HG02798 (cell line): ENCODE results near the gene CDT1.
"Not testable (repeated sequence)": the region's sequence is repeated elsewhere in the genome, so short reads cannot be mapped to it uniquely, and the experiment has no call there.

Experiments used
- ATAC-seq: cut with Tn5 transposase; IDR thresholded peaks from one replicate; pipeline ENCODE4 v1.9.1; 2021; ENCODE audit warnings: mild to moderate bottlenecking; ENCODE audit not compliant: unreplicated experiment, poor library complexity

The CDT1 gene

GRCh38 chr16:88815227-88815626 is 11.6 kb downstream of the CDT1 start:
- ATAC-seq, result no peak

- no peak for ATAC-seq
Measured at GRCh38 chr16:88815901-88816589, 12.5 kb downstream of the CDT1 start.

GRCh38 chr16:88816736-88817535 is 13.3 kb downstream of the CDT1 start:
- no peak for ATAC-seq

- ATAC-seq, result no peak
Measured at GRCh38 chr16:88817785-88818574, 14.4 kb downstream of the CDT1 start.

- no peak for ATAC-seq
Measured at GRCh38 chr16:88818575-88818874, 14.9 kb downstream of the CDT1 start.

- no peak for ATAC-seq
Measured at GRCh38 chr16:88819126-88819525, 15.5 kb downstream of the CDT1 start.

- ATAC-seq, result no peak
Measured at GRCh38 chr16:88820385-88821025, 16.9 kb downstream of the CDT1 start.

- no peak for ATAC-seq
Measured at GRCh38 chr16:88821168-88821850, 17.7 kb downstream of the CDT1 start.

- ATAC-seq, result no peak
Measured at GRCh38 chr16:88822281-88823040, 18.9 kb downstream of the CDT1 start.

GRCh38 chr16:88823646-88824045 is 20.1 kb downstream of the CDT1 start:
- ATAC-seq, result not testable (repeated sequence)

- ATAC-seq, result no peak
Measured at GRCh38 chr16:88824256-88825077, 20.9 kb downstream of the CDT1 start.

GRCh38 chr16:88825146-88825545 is 21.6 kb downstream of the CDT1 start:
- ATAC-seq, result no peak

GRCh38 chr16:88826070-88826840 is 22.7 kb downstream of the CDT1 start:
- ATAC-seq, result no peak

- no peak for ATAC-seq
Measured at GRCh38 chr16:88827727-88828126, 24.1 kb downstream of the CDT1 start.

GRCh38 chr16:88828711-88829110 is 25.1 kb downstream of the CDT1 start:
- ATAC-seq, result no peak

GRCh38 chr16:88830258-88830657 is 26.7 kb downstream of the CDT1 start:
- no peak for ATAC-seq

GRCh38 chr16:88830783-88831182 is 27.2 kb downstream of the CDT1 start:
- no peak for ATAC-seq

GRCh38 chr16:88831838-88832237 is 28.2 kb downstream of the CDT1 start:
- ATAC-seq, result no peak
